IMR-90 (cell line): ENCODE results near the gene TMC3. TPM values are rescaled to one million over a fixed set of nuclear protein-coding genes. Genes with fewer than 3 reads are reported as not detected.

Experiments
- ATAC-seq: fragments of 200-7000 bp; cut with Tn5 transposase; 2 replicates; pipeline ENCODE4 v1.9.1; 2020; ENCODE audit warnings: low read depth, mild to moderate bottlenecking, moderate library complexity
- BruUV-seq: library from RNA; stranded (reverse); fragments of 400-500 nt; replicated peaks from 2 replicates; lab custom pipeline; 2021; lab: Mats Ljungman, UMichigan
- CTCF ChIA-PET: fragments of 300-600 bp; formaldehyde crosslinking; extraction: SDS; loops from one replicate; lab custom pipeline; 2021; ENCODE audit warnings: antibody characterized with exemption; lab: Yijun Ruan, JAX
- POLR2A ChIA-PET: fragments of 300-600 bp; sonication (Branson Sonifier 250); formaldehyde crosslinking; loops from one replicate; lab custom pipeline; 2022; ENCODE audit warnings: antibody characterized with exemption; ENCODE audit not compliant: unreplicated experiment; lab: Charles Lee
- DNase-seq: peaks from one replicate; pipeline ENCODE4 v3.0.0; 2013
- H2AFZ ChIP-seq: replicated peaks from 2 replicates; pipeline ENCODE3; 2013; ENCODE audit warnings: low read length, mild to moderate bottlenecking; ENCODE audit not compliant: poor library complexity
- H2AK5ac ChIP-seq: 2 replicates; pipeline ENCODE4 v1.6.1; 2013; ENCODE audit warnings: low read depth, low read length, inconsistent platforms
- H2AK9ac ChIP-seq: replicated peaks from 2 replicates; pipeline ENCODE3; 2013; ENCODE audit warnings: mild to moderate bottlenecking, low read depth, low read length, moderate library complexity; ENCODE audit not compliant: poor library complexity
- H2BK120ac ChIP-seq: 2 replicates; pipeline ENCODE4 v1.6.1; 2013; ENCODE audit warnings: low read depth, low read length, inconsistent platforms
- H2BK15ac ChIP-seq: 3 replicates; pipeline ENCODE4 v1.6.1; 2013; ENCODE audit warnings: low read depth, low read length, inconsistent platforms
- H2BK20ac ChIP-seq: 2 replicates; pipeline ENCODE4 v1.6.1; 2013; ENCODE audit warnings: low read depth, mild to moderate bottlenecking, inconsistent platforms, low read length, moderate library complexity
- H2BK5ac ChIP-seq: 2 replicates; pipeline ENCODE4 v1.6.1; 2013; ENCODE audit warnings: mild to moderate bottlenecking, low read depth, low read length, inconsistent platforms; ENCODE audit not compliant: poor library complexity, severe bottlenecking
- H3K14ac ChIP-seq: replicated peaks from 2 replicates; pipeline ENCODE4 v1.6.1; 2013; ENCODE audit warnings: low read depth, low read length, inconsistent platforms
- H3K18ac ChIP-seq: 2 replicates; pipeline ENCODE4 v1.6.1; 2013; ENCODE audit warnings: low read depth, low read length, control low read depth
- H3K23ac ChIP-seq: 2 replicates; pipeline ENCODE4 v1.6.1; 2013; ENCODE audit warnings: low read depth, low read length, inconsistent platforms
- H3K27ac ChIP-seq: 2 replicates; pipeline ENCODE4 v1.5.1; 2013; ENCODE audit warnings: mild to moderate bottlenecking, control low read depth, low read length; ENCODE audit not compliant: insufficient read depth
- H3K27me3 ChIP-seq: 2 replicates; pipeline ENCODE4 v1.6.1; 2013; ENCODE audit warnings: low read length; ENCODE audit not compliant: control insufficient read depth, insufficient read depth
- H3K36me3 ChIP-seq: 2 replicates; pipeline ENCODE4 v1.6.1; 2013; ENCODE audit warnings: low read length, mixed read lengths; ENCODE audit not compliant: control insufficient read depth, insufficient read depth
- H3K4ac ChIP-seq: 2 replicates; pipeline ENCODE4 v1.6.1; 2013; ENCODE audit warnings: low read depth, low read length, inconsistent platforms
- H3K4me1 ChIP-seq: 2 replicates; pipeline ENCODE4 v1.6.1; 2013; ENCODE audit warnings: low read length, mixed read lengths; ENCODE audit not compliant: control insufficient read depth, insufficient read depth
- H3K4me2 ChIP-seq: 2 replicates; pipeline ENCODE4 v1.6.1; 2013; ENCODE audit warnings: low read depth, mild to moderate bottlenecking, control low read depth, low read length, moderate library complexity
- H3K4me3 ChIP-seq: 2 replicates; pipeline ENCODE4 v1.5.1; 2013; ENCODE audit warnings: low read depth, mild to moderate bottlenecking, control low read depth, low read length, moderate library complexity; ENCODE audit not compliant: insufficient read depth
- H3K56ac ChIP-seq: 2 replicates; pipeline ENCODE4 v1.6.1; 2013; ENCODE audit warnings: low read length, inconsistent platforms; ENCODE audit not compliant: insufficient read depth; ENCODE audit errors: extremely low read depth
- H3K79me1 ChIP-seq, 2 experiments: 2 replicates each; pipeline ENCODE4 v1.6.1; 2013; ENCODE audit warnings: low read length in 2 of 2, inconsistent platforms in 1 of 2, low read depth in 1 of 2
- H3K9ac ChIP-seq: 2 replicates; pipeline ENCODE4 v1.6.1; 2013; ENCODE audit warnings: low read depth, low read length, control low read depth
- H3K9me1 ChIP-seq: 2 replicates; pipeline ENCODE4 v1.6.1; 2013; ENCODE audit warnings: low read length, inconsistent platforms; ENCODE audit not compliant: insufficient read depth
- H3K9me3 ChIP-seq: 2 replicates; pipeline ENCODE4 v1.6.1; 2013; ENCODE audit warnings: low read length; ENCODE audit not compliant: control insufficient read depth, insufficient read depth
- H4K20me1 ChIP-seq: 2 replicates; pipeline ENCODE4 v1.6.1; 2013; ENCODE audit warnings: low read length, inconsistent platforms; ENCODE audit not compliant: insufficient read depth
- H4K5ac ChIP-seq: 2 replicates; pipeline ENCODE4 v1.6.1; 2013; ENCODE audit warnings: mild to moderate bottlenecking, low read depth, low read length, control low read depth
- H4K8ac ChIP-seq, 2 experiments: 2 replicates each; pipeline ENCODE4 v1.6.1; 2013; ENCODE audit warnings: low read depth in 2 of 2, low read length in 2 of 2, control low read depth in 1 of 2, inconsistent platforms in 1 of 2
- H4K91ac ChIP-seq: 2 replicates; pipeline ENCODE4 v1.6.1; 2013; ENCODE audit warnings: low read depth, low read length, inconsistent platforms; ENCODE audit not compliant: insufficient read depth
- BHLHE40 ChIP-seq: fragments of 150-350 bp; IDR thresholded peaks from 2 replicates; pipeline ENCODE4 v1.6.1; 2016; ENCODE audit warnings: mild to moderate bottlenecking, low read depth, low read length
- CHD1 ChIP-seq: IDR thresholded peaks from 2 replicates; pipeline ENCODE4 v1.6.1; 2012; ENCODE audit warnings: low read depth, low read length, improper control_type of control experiment
- MXI1 ChIP-seq: IDR thresholded peaks from 2 replicates; pipeline ENCODE4 v1.6.1; 2012; ENCODE audit warnings: low read depth, mild to moderate bottlenecking, low read length, moderate library complexity, borderline replicate concordance
- NFE2L2 ChIP-seq: fragments of 150-350 bp; IDR thresholded peaks from 2 replicates; pipeline ENCODE4 v1.6.1; 2016; ENCODE audit warnings: low read depth, mild to moderate bottlenecking, low read length
- POLR2A ChIP-seq: IDR thresholded peaks from 2 replicates; pipeline ENCODE4 v1.6.1; 2012; ENCODE audit warnings: mild to moderate bottlenecking, low read depth, low read length
- RCOR1 ChIP-seq: IDR thresholded peaks from 2 replicates; pipeline ENCODE4 v1.6.1; 2012; ENCODE audit warnings: mild to moderate bottlenecking, low read length, improper control_type of control experiment; ENCODE audit not compliant: insufficient replicate concordance
- RFX5 ChIP-seq: IDR thresholded peaks from 2 replicates; pipeline ENCODE4 v1.8.0; 2012; ENCODE audit warnings: low read depth, mild to moderate bottlenecking, low read length, moderate library complexity
- SMC3 ChIP-seq: fragments of 150-350 bp; IDR thresholded peaks from 2 replicates; pipeline ENCODE4 v1.6.1; 2016; ENCODE audit warnings: low read depth, mild to moderate bottlenecking, antibody characterized with exemption, low read length, moderate library complexity
- WGBS, 2 experiments: methylation state at CpG; one replicate each; pipeline versions ENCODE4 v1.1.5 to v1.1.7; 2013; ENCODE audit warnings: missing lambda C conversion rate in 2 of 2; ENCODE audit not compliant: insufficient read length in 1 of 2; ENCODE audit errors: extremely low coverage in 2 of 2; 5-methylcytosine and 5-hydroxymethylcytosine counted together
- dilution Hi-C: fragments of 300-500 bp; cut with HindIII; formaldehyde crosslinking; loops from one replicate; pipeline ENCODE4 v1.14.3; 2018; ENCODE audit warnings: low sequenced_read_pairs; ENCODE audit not compliant: unreplicated experiment
- in situ Hi-C: fragments of 300-500 bp; cut with MboI; formaldehyde crosslinking; loops from 3 replicates; pipeline ENCODE4 v1.14.3; 2019; ENCODE audit warnings: low sequenced_read_pairs, inconsistent platforms, mixed read lengths
- intact Hi-C: fragments of 100-400 bp; cut with micrococcal nuclease; formaldehyde crosslinking; loops from 2 replicates; pipeline ENCODE4 v1.10.0; 2022
- polyA plus RNA-seq, 3 experiments: library from polyadenylated mRNA; depleted of rRNA; stranded (reverse); fragments of >200 nt; gene quantifications; 2 replicates each; pipeline ENCODE4 v1.2.3, GENCODE V29; 2012; ENCODE audit warnings: low replicate concordance in 1 of 3
- total RNA-seq: library from RNA; depleted of rRNA; stranded (reverse); fragments of >200 nt; gene quantifications from 2 replicates; pipeline ENCODE4 v1.2.3, GENCODE V29; 2012
- TF ChIP-seq, protein P1 (sequence below): fragments of 150-350 bp; IDR thresholded peaks from 2 replicates; pipeline ENCODE4 v1.6.1; 2016; ENCODE audit warnings: low read depth, mild to moderate bottlenecking, low read length, moderate library complexity, borderline replicate concordance
- TF ChIP-seq, protein P2 (sequence below): fragments of 150-350 bp; IDR thresholded peaks from 2 replicates; pipeline ENCODE4 v1.6.1; 2017; ENCODE audit warnings: mild to moderate bottlenecking, antibody characterized with exemption, low read length, low read depth
- TF ChIP-seq, protein P3 (sequence below): conservative IDR thresholded peaks from 2 replicates; pipeline ENCODE4 v1.5.1; 2012; ENCODE audit warnings: mild to moderate bottlenecking, low read depth, low read length, improper control_type of control experiment

TMC3 gene
- total and polyA plus RNA-seq, 2 of the 4 experiments (the other 2 are of a cell fraction): not detected

DNA sequence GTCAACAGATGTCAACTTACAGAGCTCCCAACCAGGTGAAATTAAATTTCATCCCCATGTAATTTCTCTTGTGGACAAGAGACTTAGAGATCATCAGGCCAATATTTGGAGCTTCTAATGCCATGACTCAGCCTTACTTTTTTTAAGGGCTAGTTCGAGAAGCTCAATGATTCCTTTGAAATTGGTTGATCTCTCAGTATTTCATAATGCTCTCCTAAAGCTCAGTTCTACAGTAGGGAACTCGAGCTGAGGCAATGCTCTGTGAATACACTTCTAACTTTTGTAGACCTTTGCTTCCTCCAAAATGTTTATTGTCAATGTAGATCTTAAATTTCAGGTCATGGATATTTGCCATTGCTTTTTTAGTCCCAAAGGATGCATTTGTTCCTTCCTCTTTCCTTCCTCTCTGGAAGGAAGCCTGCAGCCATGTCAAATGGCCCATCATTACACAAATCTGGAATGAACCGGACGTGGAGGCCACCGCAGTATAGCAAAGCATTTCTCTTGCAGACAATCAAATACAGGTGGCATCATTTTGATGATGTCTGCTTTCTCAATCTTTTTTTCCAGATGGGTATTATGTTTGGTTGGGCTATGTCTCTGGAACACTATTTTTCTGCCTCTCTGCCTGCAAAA, 78.4 kb downstream of the TMC3 start:
- no peak overlapping the region for H4K8ac ChIP-seq
- no peak overlapping the region for H3K27ac ChIP-seq
- dilution Hi-C loops: no loop called here
- in situ Hi-C loops: no loop called here
- ATAC-seq (no peak; the same call in 1 of the 2 replicates), DNase-seq (no peak)
- H2BK15ac ChIP-seq: no peak overlapping the region
- H3K9me3 ChIP-seq: no peaks in the 10 kb centered on the region
- H4K5ac ChIP-seq: no peak overlapping the region
- no peaks in the 10 kb centered on the region for H3K79me1 ChIP-seq
- H2BK20ac ChIP-seq: no peak overlapping the region
- no TSS peak for BruUV-seq
- no peak overlapping the region for H3K4ac ChIP-seq
- H3K27me3 ChIP-seq: no peaks in the 10 kb centered on the region
- H4K91ac ChIP-seq: no peak overlapping the region
- no peak overlapping the region for H3K56ac ChIP-seq
- H2AK9ac ChIP-seq: no peak overlapping the region
- no peak overlapping the region for H3K23ac ChIP-seq
- intact Hi-C loops: no loop called here
- H4K20me1 ChIP-seq: no peaks in the 10 kb centered on the region
- no peak for TF ChIP-seq RCOR1
- no peak for TF ChIP-seq POLR2A
- no peak for TF ChIP-seq NFE2L2
- no peak for TF ChIP-seq RFX5
- TF ChIP-seq, protein P1, sequence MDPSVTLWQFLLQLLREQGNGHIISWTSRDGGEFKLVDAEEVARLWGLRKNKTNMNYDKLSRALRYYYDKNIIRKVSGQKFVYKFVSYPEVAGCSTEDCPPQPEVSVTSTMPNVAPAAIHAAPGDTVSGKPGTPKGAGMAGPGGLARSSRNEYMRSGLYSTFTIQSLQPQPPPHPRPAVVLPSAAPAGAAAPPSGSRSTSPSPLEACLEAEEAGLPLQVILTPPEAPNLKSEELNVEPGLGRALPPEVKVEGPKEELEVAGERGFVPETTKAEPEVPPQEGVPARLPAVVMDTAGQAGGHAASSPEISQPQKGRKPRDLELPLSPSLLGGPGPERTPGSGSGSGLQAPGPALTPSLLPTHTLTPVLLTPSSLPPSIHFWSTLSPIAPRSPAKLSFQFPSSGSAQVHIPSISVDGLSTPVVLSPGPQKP: no peak
- TF ChIP-seq, protein P2, sequence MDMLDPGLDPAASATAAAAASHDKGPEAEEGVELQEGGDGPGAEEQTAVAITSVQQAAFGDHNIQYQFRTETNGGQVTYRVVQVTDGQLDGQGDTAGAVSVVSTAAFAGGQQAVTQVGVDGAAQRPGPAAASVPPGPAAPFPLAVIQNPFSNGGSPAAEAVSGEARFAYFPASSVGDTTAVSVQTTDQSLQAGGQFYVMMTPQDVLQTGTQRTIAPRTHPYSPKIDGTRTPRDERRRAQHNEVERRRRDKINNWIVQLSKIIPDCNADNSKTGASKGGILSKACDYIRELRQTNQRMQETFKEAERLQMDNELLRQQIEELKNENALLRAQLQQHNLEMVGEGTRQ: no peak
- no peak for TF ChIP-seq BHLHE40
- no peak for TF ChIP-seq SMC3
- TF ChIP-seq CHD1: no peak
- TF ChIP-seq MXI1: no peak
- TF ChIP-seq, protein P3, sequence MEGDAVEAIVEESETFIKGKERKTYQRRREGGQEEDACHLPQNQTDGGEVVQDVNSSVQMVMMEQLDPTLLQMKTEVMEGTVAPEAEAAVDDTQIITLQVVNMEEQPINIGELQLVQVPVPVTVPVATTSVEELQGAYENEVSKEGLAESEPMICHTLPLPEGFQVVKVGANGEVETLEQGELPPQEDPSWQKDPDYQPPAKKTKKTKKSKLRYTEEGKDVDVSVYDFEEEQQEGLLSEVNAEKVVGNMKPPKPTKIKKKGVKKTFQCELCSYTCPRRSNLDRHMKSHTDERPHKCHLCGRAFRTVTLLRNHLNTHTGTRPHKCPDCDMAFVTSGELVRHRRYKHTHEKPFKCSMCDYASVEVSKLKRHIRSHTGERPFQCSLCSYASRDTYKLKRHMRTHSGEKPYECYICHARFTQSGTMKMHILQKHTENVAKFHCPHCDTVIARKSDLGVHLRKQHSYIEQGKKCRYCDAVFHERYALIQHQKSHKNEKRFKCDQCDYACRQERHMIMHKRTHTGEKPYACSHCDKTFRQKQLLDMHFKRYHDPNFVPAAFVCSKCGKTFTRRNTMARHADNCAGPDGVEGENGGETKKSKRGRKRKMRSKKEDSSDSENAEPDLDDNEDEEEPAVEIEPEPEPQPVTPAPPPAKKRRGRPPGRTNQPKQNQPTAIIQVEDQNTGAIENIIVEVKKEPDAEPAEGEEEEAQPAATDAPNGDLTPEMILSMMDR: no peak
- no CpG with 5 or more reads among the region's 5 CpGs for WGBS, 2 experiments
- no peak overlapping the region for H3K4me3 ChIP-seq
- no peaks in the 10 kb centered on the region for H3K4me1 ChIP-seq
- no peak overlapping the region for H3K9ac ChIP-seq
- H3K9me1 ChIP-seq: peaks cover 15% of the 10 kb centered on the region
- H3K36me3 ChIP-seq: peaks cover 15% of the 10 kb centered on the region; the same call in 1 of the 2 replicates
- CTCF ChIA-PET: no interaction called here
- POLR2A ChIA-PET: no interaction called here
- H2AK5ac ChIP-seq: no peak overlapping the region
- no peak overlapping the region for H3K14ac ChIP-seq
- no peak overlapping the region for H2BK5ac ChIP-seq
- no peak overlapping the region for H2BK120ac ChIP-seq
- no peak overlapping the region for H2AFZ ChIP-seq
- H3K4me2 ChIP-seq: no peak overlapping the region
- H3K18ac ChIP-seq: no peak overlapping the region
